ENCODE data around the gene DEPDC7.
"Not testable (repeated sequence)": the region's sequence is repeated elsewhere in the genome, so short reads cannot be mapped to it uniquely, and the experiment has no call there.

DEPDC7 gene

GRCh38 chr11:33027846-33028536 lies 12.3 kb downstream of the DEPDC7 start:
- DNase-seq (ENCODE audit: extremely low spot score) = no peak
- TF ChIP-seq BHLHE40 (IDR thresholded peaks at IDR 0.05; ENCODE audit: borderline replicate concordance) = no peak
- TF ChIP-seq FOXK2 (IDR thresholded peaks at IDR 0.05) = no peak
- no peak for TF ChIP-seq TARDBP (IDR thresholded peaks at IDR 0.05)
- no peak for TF ChIP-seq SUZ12 (IDR thresholded peaks at IDR 0.05)
- no peak for TF ChIP-seq FOXM1 (IDR thresholded peaks at IDR 0.05; ENCODE audit: borderline replicate concordance)
- TF ChIP-seq ARNT (IDR thresholded peaks at IDR 0.05) = no peak
- TF ChIP-seq NFRKB (IDR thresholded peaks at IDR 0.05) = no peak
- no peak for TF ChIP-seq ELF4 (IDR thresholded peaks at IDR 0.05)
- no peak for TF ChIP-seq SP1 (IDR thresholded peaks at IDR 0.05)
- no peak for TF ChIP-seq PKNOX1 (IDR thresholded peaks at IDR 0.05)
- no peak for TF ChIP-seq ZNF384 (IDR thresholded peaks at IDR 0.05)
- no peak for TF ChIP-seq L3MBTL2 (conservative IDR thresholded peaks at IDR 0.05)
- no peak for TF ChIP-seq LEF1 (IDR thresholded peaks at IDR 0.05; ENCODE audit: borderline replicate concordance)
- TF ChIP-seq CTBP1 (IDR thresholded peaks at IDR 0.05; ENCODE audit: borderline replicate concordance) = no peak
- TF ChIP-seq HDGF (IDR thresholded peaks at IDR 0.05; ENCODE audit: borderline replicate concordance) = no peak
- POLR2A ChIA-PET = interaction anchor here (1.5 to 1.9 kb wide), 2 partner anchors 11 to 12 kb away, joined by 4 to 7 read pairs; partner anchors contain the start of genes DEPDC7 and TCP11L1
- CTCF ChIA-PET = no interaction called here

GRCh38 chr11:33028537-33028914 lies 12.8 kb downstream of the DEPDC7 start:
- POLR2A ChIA-PET = interaction anchor here (1.5 to 1.9 kb wide), 2 partner anchors 11 to 13 kb away, joined by 4 to 7 read pairs; partner anchors contain the start of genes DEPDC7 and TCP11L1
- DNase-seq (ENCODE audit: extremely low spot score) = no peak
- CTCF ChIA-PET = no interaction called here
- TF ChIP-seq FOXK2 (IDR thresholded peaks at IDR 0.05) = no peak
- no peak for TF ChIP-seq SUZ12 (IDR thresholded peaks at IDR 0.05)
- no peak for TF ChIP-seq SP1 (IDR thresholded peaks at IDR 0.05)
- TF ChIP-seq LEF1 (IDR thresholded peaks at IDR 0.05; ENCODE audit: borderline replicate concordance) = no peak
- TF ChIP-seq ZNF384 (IDR thresholded peaks at IDR 0.05) = no peak
- TF ChIP-seq FOXA1 (IDR thresholded peaks at IDR 0.05) = no peak
- TF ChIP-seq L3MBTL2 (conservative IDR thresholded peaks at IDR 0.05) = no peak
- no peak for TF ChIP-seq FOXM1 (IDR thresholded peaks at IDR 0.05; ENCODE audit: borderline replicate concordance)
- TF ChIP-seq NFRKB (IDR thresholded peaks at IDR 0.05) = no peak
- TF ChIP-seq TARDBP (IDR thresholded peaks at IDR 0.05) = no peak
- TF ChIP-seq HDGF (IDR thresholded peaks at IDR 0.05; ENCODE audit: borderline replicate concordance) = no peak
- no peak for TF ChIP-seq ELF4 (IDR thresholded peaks at IDR 0.05)
- TF ChIP-seq ARNT (IDR thresholded peaks at IDR 0.05) = no peak
- TF ChIP-seq PKNOX1 (IDR thresholded peaks at IDR 0.05) = no peak
- no peak for TF ChIP-seq CTBP1 (IDR thresholded peaks at IDR 0.05; ENCODE audit: borderline replicate concordance)
- no peak for TF ChIP-seq BHLHE40 (IDR thresholded peaks at IDR 0.05; ENCODE audit: borderline replicate concordance)

GRCh38 chr11:33029218-33029617 lies 13.5 kb downstream of the DEPDC7 start:
- ChIA-PET CTCF (interaction anchor here (0.6 kb wide), 1 partner anchor 92 kb away, joined by 3 read pairs; no protein-coding TSS in a partner anchor), POLR2A (interaction anchor here (1.5 kb wide), 1 partner anchor 10 kb away, joined by 4 read pairs; the partner anchor contains the start of gene TCP11L1)
- DNase-seq (ENCODE audit: extremely low spot score) = not testable (repeated sequence)

- POLR2A ChIA-PET = interaction anchor here (1.3 kb wide), 1 partner anchor 18 kb away, joined by 4 read pairs; the partner anchor contains the start of gene DEPDC7
- peak; percentile 41; the same call in 1 of the 2 replicates for TF ChIP-seq PKNOX1 (IDR thresholded peaks at IDR 0.05)
- no peak for TF ChIP-seq HDGF (IDR thresholded peaks at IDR 0.05; ENCODE audit: borderline replicate concordance)
- CTCF ChIA-PET = no interaction called here
- no peak for DNase-seq (ENCODE audit: extremely low spot score)
Observed at GRCh38 chr11:33033493-33033892, 17.8 kb downstream of the DEPDC7 start.

GRCh38 chr11:33035011-33035410 lies 19.3 kb downstream of the DEPDC7 start:
- DNase-seq (ENCODE audit: extremely low spot score) = no peak
- no peak for TF ChIP-seq ZNF384 (IDR thresholded peaks at IDR 0.05)
- no peak for TF ChIP-seq SP1 (IDR thresholded peaks at IDR 0.05)
- TF ChIP-seq HDGF (IDR thresholded peaks at IDR 0.05; ENCODE audit: borderline replicate concordance) = no peak
- TF ChIP-seq BHLHE40 (IDR thresholded peaks at IDR 0.05; ENCODE audit: borderline replicate concordance) = no peak
- no peak for TF ChIP-seq FOXK2 (IDR thresholded peaks at IDR 0.05)
- TF ChIP-seq TARDBP (IDR thresholded peaks at IDR 0.05) = no peak
- TF ChIP-seq FOXM1 (IDR thresholded peaks at IDR 0.05; ENCODE audit: borderline replicate concordance) = no peak
- no peak for TF ChIP-seq CTBP1 (IDR thresholded peaks at IDR 0.05; ENCODE audit: borderline replicate concordance)
- POLR2A ChIA-PET = no interaction called here
- CTCF ChIA-PET = no interaction called here

- 0 out of 2 replicates have a peak, but pooled peaks have one; percentile 38 for TF ChIP-seq HDGF (IDR thresholded peaks at IDR 0.05; ENCODE audit: borderline replicate concordance)
- no peak for TF ChIP-seq LEF1 (IDR thresholded peaks at IDR 0.05; ENCODE audit: borderline replicate concordance)
- POLR2A ChIA-PET = interaction anchor here (0.6 to 3.5 kb wide), 17 partner anchors 8 to 698 kb away, joined by 3 to 29 read pairs (median 4); partner anchors contain the start of gene DEPDC7
- DNase-seq (ENCODE audit: extremely low spot score) = peak; percentile 81
- CTCF ChIA-PET = interaction anchor here (0.6 to 1.0 kb wide), 2 partner anchors 13 to 26 kb away, joined by 3 read pairs; no protein-coding TSS in a partner anchor
Observed at GRCh38 chr11:33039274-33040032, 23.8 kb downstream of the DEPDC7 start, which contains the start of gene TCP11L1. Gene TCP11L1, plus strand, starts transcription at chr11:33039572. Its CDS starts 4,202 bp downstream, at chr11:33043774.

Data from HEK293T (cell line).